Loucy (cell line): Measurements from ENCODE around the gene SPEG.

Experiments used
- EZH2phosphoT487 ChIP-seq: fragments of 200-600 bp; IDR thresholded peaks from 2 replicates; pipeline ENCODE4 v1.6.1; 2018; ENCODE audit warnings: antibody characterized with exemption, mild to moderate bottlenecking, moderate library complexity, borderline replicate concordance
- TF ChIP-seq, protein P1 (sequence below): fragments of 200-600 bp; sonication (generic); conservative IDR thresholded peaks from 2 replicates; pipeline ENCODE4 v1.5.1; 2014; ENCODE audit warnings: mild to moderate bottlenecking, antibody characterized with exemption, low read length

DNA sequence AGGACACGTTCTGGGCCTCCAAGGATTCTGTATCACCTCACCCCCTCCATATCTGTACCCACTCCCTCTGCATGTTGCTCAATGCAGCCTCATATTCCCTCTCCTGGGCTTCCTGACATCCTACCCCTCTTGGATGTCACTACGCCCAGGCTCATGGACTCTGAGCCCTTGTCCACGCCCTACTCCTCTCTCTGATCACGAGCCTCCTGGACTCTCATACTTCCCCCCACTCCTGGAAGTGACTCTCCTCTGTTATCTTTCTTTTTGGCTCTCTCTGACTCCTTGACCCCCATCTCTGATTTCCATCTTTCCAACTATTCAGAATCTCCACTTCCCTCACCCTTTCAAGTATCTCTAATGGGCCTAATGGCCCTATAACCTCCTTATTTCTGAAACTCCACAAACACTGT is 111.3 kb downstream of the SPEG start:
- TF ChIP-seq, protein P1, sequence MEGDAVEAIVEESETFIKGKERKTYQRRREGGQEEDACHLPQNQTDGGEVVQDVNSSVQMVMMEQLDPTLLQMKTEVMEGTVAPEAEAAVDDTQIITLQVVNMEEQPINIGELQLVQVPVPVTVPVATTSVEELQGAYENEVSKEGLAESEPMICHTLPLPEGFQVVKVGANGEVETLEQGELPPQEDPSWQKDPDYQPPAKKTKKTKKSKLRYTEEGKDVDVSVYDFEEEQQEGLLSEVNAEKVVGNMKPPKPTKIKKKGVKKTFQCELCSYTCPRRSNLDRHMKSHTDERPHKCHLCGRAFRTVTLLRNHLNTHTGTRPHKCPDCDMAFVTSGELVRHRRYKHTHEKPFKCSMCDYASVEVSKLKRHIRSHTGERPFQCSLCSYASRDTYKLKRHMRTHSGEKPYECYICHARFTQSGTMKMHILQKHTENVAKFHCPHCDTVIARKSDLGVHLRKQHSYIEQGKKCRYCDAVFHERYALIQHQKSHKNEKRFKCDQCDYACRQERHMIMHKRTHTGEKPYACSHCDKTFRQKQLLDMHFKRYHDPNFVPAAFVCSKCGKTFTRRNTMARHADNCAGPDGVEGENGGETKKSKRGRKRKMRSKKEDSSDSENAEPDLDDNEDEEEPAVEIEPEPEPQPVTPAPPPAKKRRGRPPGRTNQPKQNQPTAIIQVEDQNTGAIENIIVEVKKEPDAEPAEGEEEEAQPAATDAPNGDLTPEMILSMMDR = no peak
- TF ChIP-seq EZH2phosphoT487 = no peak
